Epithelial cell of prostate (primary cell): ENCODE measurements around the gene GNPTG.

ENCODE experiments used
- DNase-seq: peaks from one replicate; pipeline ENCODE4 v3.0.0-alpha.2; 2011; ENCODE audit warnings: low read depth, low spot score
- H3K27ac ChIP-seq: fragments of 450-650 bp; 2 replicates; pipeline ENCODE4 v1.5.1; 2017; ENCODE audit warnings: mild to moderate bottlenecking

GNPTG gene

GRCh38 chr16:1345651-1346421 lies 5.9 kb upstream of the GNPTG start:
- H3K27ac ChIP-seq = no peak overlapping the region
- no peak for DNase-seq

- DNase-seq = no peak
- no peak overlapping the region for H3K27ac ChIP-seq
Observed at GRCh38 chr16:1346422-1347285, 5.1 kb upstream of the GNPTG start.

- peak; percentile 22 for DNase-seq
- H3K27ac ChIP-seq = no peak overlapping the region
Observed at GRCh38 chr16:1347286-1347855, 4.4 kb upstream of the GNPTG start.

DNA sequence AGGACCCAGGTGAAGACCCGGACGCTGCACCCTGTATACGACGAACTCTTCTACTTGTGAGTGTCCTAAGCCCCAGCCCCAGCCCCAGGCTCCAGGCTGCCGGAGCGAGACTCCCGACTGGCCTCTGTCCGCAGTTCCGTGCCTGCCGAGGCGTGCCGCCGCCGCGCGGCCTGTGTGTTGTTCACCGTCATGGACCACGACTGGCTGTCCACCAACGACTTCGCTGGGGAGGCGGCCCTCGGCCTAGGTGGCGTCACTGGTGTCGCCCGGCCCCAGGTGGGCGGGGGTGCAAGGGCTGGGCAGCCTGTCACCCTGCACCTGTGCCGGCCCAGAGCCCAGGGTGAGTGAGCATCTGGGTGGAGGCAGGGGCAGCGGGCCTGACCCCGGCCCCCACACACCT lies 3.8 kb upstream of the GNPTG start:
- no peak for DNase-seq
- no peak overlapping the region for H3K27ac ChIP-seq

DNA sequence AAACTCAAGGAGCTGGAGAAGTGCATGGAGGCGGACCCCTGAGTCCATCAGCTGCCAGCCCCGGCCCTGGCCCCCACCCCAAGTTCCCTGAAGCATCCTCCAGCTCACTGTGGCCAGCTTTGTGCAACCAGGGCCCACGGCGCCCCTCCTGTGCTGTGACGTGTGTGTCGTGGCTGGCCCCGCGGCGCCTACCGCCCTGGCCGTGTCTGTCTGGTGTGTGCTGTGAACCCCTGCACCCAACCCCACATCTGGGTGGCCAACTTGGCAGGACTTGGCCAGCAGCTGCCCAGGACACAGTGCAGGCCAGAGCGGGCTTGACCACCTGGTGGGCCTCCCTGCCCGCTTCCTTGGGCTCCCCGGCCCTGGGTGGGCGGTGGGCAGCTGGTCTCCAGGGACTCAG lies 3.3 kb upstream of the GNPTG start:
- H3K27ac ChIP-seq = no peak overlapping the region
- no peak for DNase-seq

- H3K27ac ChIP-seq = no peak overlapping the region
- no peak for DNase-seq
Observed at GRCh38 chr16:1348926-1349325, 2.8 kb upstream of the GNPTG start.

GRCh38 chr16:1349351-1349750 lies 2.4 kb upstream of the GNPTG start:
- no peak for DNase-seq
- no peak overlapping the region for H3K27ac ChIP-seq

DNA sequence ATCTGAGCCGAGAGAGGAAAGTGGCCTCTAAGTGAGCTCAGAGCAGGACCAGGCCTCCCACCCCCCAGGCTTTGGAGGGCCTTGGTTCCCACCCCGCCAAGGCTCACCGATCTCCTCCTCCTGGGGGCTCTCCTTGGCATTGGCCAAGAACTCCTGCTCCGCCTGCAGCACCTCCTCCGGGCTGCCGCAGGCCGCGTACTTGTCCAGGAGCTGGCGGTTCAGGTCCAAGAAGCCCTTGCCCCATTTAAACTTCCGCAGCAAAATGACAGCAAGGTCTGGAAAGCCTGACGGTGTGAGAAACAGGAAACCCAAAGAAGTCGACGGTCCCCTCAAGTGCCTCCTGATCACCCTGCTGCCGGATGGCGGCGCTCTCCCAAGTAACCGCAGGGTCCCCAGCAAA lies 1.8 kb upstream of the GNPTG start:
- no peak for DNase-seq
- H3K27ac ChIP-seq = no peak overlapping the region

- no peak overlapping the region for H3K27ac ChIP-seq
- no peak for DNase-seq
Observed at GRCh38 chr16:1350691-1351090, 1.0 kb upstream of the GNPTG start.

- peak overlapping the region; percentile 5 for H3K27ac ChIP-seq
Observed at GRCh38 chr16:1351215-1351581, 533 bp upstream of the GNPTG start.

GRCh38 chr16:1354815-1355540 lies 3.2 kb downstream of the GNPTG start:
- DNase-seq = no peak
- no peak overlapping the region for H3K27ac ChIP-seq

More at GRCh38 chr16:1351215-1351581, 533 bp upstream of the GNPTG start:
- no peak for DNase-seq

DNA sequence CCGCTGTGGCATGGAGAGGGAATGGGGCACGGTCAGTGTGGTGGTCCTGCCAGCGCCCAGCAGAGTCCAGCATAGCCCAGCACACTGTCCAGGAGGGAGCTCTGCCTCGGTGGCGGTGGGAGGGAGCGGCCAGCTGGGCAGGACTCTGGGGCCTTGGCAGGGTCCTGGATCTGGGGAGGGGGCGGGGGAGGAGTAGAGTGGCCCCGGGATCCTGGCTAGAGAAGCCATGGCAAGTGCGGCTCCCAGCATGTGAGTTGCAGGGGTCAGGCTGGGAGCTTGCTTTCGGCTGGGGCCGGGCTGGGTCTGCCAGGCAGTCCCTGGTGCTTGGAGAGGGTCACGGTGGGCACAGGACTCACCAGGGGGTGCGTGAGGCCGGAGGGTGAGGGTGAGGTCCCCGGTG lies 3.9 kb downstream of the GNPTG start:
- no peak overlapping the region for H3K27ac ChIP-seq
- DNase-seq = no peak

- no peak overlapping the region for H3K27ac ChIP-seq
- DNase-seq = no peak
Observed at GRCh38 chr16:1356061-1356900, 4.5 kb downstream of the GNPTG start.

DNA sequence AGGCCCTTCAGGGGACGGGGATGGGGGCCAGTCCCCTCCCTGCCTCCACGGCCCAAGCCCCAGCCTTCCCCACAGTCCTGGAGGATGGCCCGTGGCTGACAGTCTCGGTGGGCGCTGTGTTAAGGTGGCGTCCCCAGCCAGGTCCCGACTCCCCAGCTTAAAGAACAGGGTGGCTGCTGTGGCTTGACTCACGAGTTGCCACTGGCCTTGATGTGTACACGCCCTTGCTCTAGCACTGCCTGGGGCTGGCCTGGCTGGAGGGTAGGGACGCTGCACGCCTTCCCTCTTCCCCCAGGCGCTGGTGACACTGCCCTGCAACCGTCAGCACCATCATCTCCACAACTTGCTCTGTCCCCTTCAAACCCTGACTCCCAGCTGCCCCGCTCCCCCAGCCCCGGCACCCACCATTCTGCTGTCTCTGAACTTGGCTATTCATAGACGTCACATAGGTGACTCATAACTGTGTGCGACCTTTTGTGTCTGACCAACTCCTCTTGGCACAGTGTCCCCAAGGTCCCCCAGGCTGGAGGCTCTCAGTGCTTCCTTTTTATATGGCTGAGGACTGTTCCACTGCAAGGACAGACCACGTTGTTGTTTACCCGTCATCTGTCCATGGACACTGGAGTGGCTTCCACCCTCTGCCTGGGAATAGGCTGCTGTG lies 6.3 kb downstream of the GNPTG start:
- DNase-seq = no peak
- no peak overlapping the region for H3K27ac ChIP-seq

DNA sequence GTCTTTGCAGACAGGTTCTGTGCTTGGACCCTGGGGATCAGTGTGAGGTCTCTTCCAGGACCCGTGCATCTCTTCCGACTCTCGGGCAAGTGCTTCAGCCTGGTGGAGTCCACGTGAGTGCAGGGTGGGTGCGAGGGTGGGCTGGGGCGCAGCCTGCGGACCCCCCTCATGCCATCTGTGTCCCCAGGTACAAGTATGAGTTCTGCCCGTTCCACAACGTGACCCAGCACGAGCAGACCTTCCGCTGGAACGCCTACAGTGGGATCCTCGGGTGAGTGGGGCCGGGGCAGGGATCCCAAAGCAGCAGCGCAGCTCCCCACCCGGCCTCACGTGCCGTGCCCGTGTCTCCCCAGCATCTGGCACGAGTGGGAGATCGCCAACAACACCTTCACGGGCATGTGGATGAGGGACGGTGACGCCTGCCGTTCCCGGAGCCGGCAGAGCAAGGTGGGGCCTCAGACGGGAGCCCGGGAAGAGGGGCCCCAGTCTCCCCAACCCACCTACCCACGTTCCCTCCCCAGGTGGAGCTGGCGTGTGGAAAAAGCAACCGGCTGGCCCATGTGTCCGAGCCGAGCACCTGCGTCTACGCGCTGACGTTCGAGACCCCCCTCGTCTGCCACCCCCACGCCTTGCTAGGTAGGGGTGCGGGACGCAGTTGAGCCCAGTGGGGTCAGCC lies 10.1 kb downstream of the GNPTG start:
- H3K27ac ChIP-seq = no peak overlapping the region
- DNase-seq = no peak

GRCh38 chr16:1362807-1363206 lies 11.1 kb downstream of the GNPTG start:
- DNase-seq = no peak
- no peak overlapping the region for H3K27ac ChIP-seq

DNA sequence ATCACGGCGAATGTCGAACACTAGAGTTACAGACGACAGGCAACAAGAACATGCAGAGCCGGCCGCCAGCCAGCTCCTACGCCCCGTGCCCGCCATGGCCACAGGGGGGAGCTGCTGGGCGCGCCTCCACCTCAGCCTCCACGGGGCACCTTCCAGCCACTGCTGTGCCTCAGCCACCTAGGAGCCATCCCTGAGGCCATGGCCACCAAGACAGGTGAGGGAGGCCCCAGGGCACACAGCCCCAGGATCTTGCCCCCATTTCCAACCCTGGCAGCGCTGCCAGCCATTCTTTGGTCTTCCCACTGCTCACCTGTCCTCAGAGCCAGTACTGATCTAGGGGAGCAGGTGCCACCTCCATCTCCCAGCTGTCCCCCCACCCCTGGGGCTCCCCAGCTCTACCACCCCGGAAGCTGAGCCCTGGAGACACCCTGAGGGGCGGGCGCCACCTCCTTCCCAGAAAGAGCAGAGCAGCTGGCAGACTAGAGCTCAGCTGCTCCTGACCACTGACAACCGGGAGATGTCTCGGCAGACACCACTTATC lies 11.8 kb downstream of the GNPTG start:
- no peak overlapping the region for H3K27ac ChIP-seq
- DNase-seq = no peak

DNA sequence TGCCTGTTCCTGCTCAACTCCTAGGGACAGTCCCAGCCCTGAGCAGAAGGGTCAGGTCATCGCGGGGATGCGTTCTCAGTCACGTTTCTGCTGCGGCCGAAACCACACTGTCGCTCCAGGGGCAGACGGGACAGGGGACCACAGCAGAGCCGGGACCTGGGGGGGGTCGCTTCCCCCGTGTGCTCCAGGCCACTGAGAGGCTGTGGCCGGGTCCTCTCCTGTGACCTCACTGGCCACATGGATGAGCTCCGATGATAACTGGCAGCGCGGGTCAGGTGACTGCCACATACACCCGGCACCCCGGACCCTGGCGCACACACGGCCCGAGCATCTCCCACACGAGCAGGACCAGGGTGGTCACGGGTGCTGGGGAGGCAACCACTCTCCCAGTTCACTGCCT lies 12.8 kb downstream of the GNPTG start:
- no peak for DNase-seq
- no peak overlapping the region for H3K27ac ChIP-seq
